HEK293 (cell line): ENCODE measurements around the gene CHERP.
A peak's percentile ranks its signal among the peaks of the same experiment; 100 is the strongest.

Experiments used
- HOXC10 ChIP-seq: sonication (generic); formaldehyde crosslinking; IDR thresholded peaks from 2 replicates; pipeline ENCODE4 v1.8.1; 2023; ENCODE audit warnings: mild to moderate bottlenecking, missing genetic modification reagents
- IKZF3 ChIP-seq: fragments of 450-650 bp; IDR thresholded peaks from 2 replicates; pipeline ENCODE4 v1.5.0; 2018; ENCODE audit warnings: missing biosample characterization, mild to moderate bottlenecking, missing genetic modification characterization, moderate library complexity
- KLF1 ChIP-seq: fragments of 450-650 bp; formaldehyde crosslinking; IDR thresholded peaks from 2 replicates; pipeline ENCODE4 v1.5.1; 2016; ENCODE audit warnings: missing biosample characterization, missing genetic modification characterization
- KLF8 ChIP-seq: fragments of 450-650 bp; formaldehyde crosslinking; IDR thresholded peaks from 2 replicates; pipeline ENCODE4 v1.5.1; 2016; ENCODE audit warnings: missing biosample characterization, missing genetic modification characterization
- KLF9 ChIP-seq: fragments of 450-650 bp; formaldehyde crosslinking; IDR thresholded peaks from 2 replicates; pipeline ENCODE4 v1.5.1; 2016; ENCODE audit warnings: missing biosample characterization, missing genetic modification characterization, low read depth
- MZF1 ChIP-seq: fragments of 450-650 bp; formaldehyde crosslinking; IDR thresholded peaks from 2 replicates; pipeline ENCODE4 v1.5.1; 2017; ENCODE audit warnings: missing biosample characterization, missing genetic modification characterization, borderline replicate concordance
- PRDM6 ChIP-seq: fragments of 450-650 bp; formaldehyde crosslinking; IDR thresholded peaks from 2 replicates; pipeline ENCODE4 v1.5.1; 2017; ENCODE audit warnings: missing biosample characterization, missing genetic modification characterization
- REPIN1 ChIP-seq: fragments of 450-650 bp; formaldehyde crosslinking; IDR thresholded peaks from 2 replicates; pipeline ENCODE4 v1.5.1; 2017; ENCODE audit warnings: missing biosample characterization, missing genetic modification characterization, low read depth
- SCRT1 ChIP-seq: fragments of 450-650 bp; formaldehyde crosslinking; IDR thresholded peaks from 2 replicates; pipeline ENCODE4 v1.5.1; 2016; ENCODE audit warnings: missing biosample characterization, missing genetic modification characterization, borderline replicate concordance
- SP2 ChIP-seq: fragments of 450-650 bp; formaldehyde crosslinking; IDR thresholded peaks from 2 replicates; pipeline ENCODE4 v1.5.1; 2016; ENCODE audit warnings: missing biosample characterization, missing genetic modification characterization
- ZBTB8A ChIP-seq: fragments of 450-650 bp; formaldehyde crosslinking; IDR thresholded peaks from 2 replicates; pipeline ENCODE4 v1.5.1; 2016; ENCODE audit warnings: missing biosample characterization, missing genetic modification characterization
- ZFP37 ChIP-seq: fragments of 450-650 bp; formaldehyde crosslinking; IDR thresholded peaks from 2 replicates; pipeline ENCODE4 v1.5.1; 2016; ENCODE audit warnings: missing biosample characterization, missing genetic modification characterization
- ZNF114 ChIP-seq: fragments of 450-650 bp; formaldehyde crosslinking; IDR thresholded peaks from 2 replicates; pipeline ENCODE4 v1.5.0; 2017; ENCODE audit warnings: missing biosample characterization, missing genetic modification characterization
- ZNF146 ChIP-seq: fragments of 450-650 bp; formaldehyde crosslinking; IDR thresholded peaks from 2 replicates; pipeline ENCODE4 v1.5.1; 2016; ENCODE audit warnings: missing biosample characterization, missing genetic modification characterization
- ZNF169 ChIP-seq: fragments of 450-650 bp; formaldehyde crosslinking; IDR thresholded peaks from 2 replicates; pipeline ENCODE4 v1.5.1; 2016; ENCODE audit warnings: missing biosample characterization, missing genetic modification characterization
- ZNF248 ChIP-seq: fragments of 450-650 bp; formaldehyde crosslinking; IDR thresholded peaks from 2 replicates; pipeline ENCODE4 v1.5.1; 2017; ENCODE audit warnings: missing biosample characterization, missing genetic modification characterization
- ZNF354C ChIP-seq: fragments of 450-650 bp; formaldehyde crosslinking; IDR thresholded peaks from 2 replicates; pipeline ENCODE4 v1.5.1; 2016; ENCODE audit warnings: missing biosample characterization, missing genetic modification characterization, low read depth, borderline replicate concordance
- ZNF449 ChIP-seq: fragments of 450-650 bp; formaldehyde crosslinking; IDR thresholded peaks from 2 replicates; pipeline ENCODE4 v1.5.1; 2017; ENCODE audit warnings: missing biosample characterization, mild to moderate bottlenecking, missing genetic modification characterization, moderate library complexity
- ZNF548 ChIP-seq: fragments of 450-650 bp; formaldehyde crosslinking; IDR thresholded peaks from 2 replicates; pipeline ENCODE4 v1.5.1; 2016; ENCODE audit warnings: missing biosample characterization, missing genetic modification characterization
- ZNF623 ChIP-seq: fragments of 450-650 bp; formaldehyde crosslinking; IDR thresholded peaks from 2 replicates; pipeline ENCODE4 v1.5.1; 2016; ENCODE audit warnings: missing biosample characterization, missing genetic modification characterization
- ZNF658 ChIP-seq: fragments of 450-650 bp; formaldehyde crosslinking; IDR thresholded peaks from 2 replicates; pipeline ENCODE4; 2016; ENCODE audit warnings: missing biosample characterization, missing genetic modification characterization
- ZNF704 ChIP-seq: fragments of 450-650 bp; formaldehyde crosslinking; IDR thresholded peaks from 2 replicates; pipeline ENCODE4 v1.5.1; 2016; ENCODE audit warnings: missing biosample characterization, missing genetic modification characterization
- ZNF792 ChIP-seq: fragments of 450-650 bp; formaldehyde crosslinking; IDR thresholded peaks from 2 replicates; pipeline ENCODE4 v1.5.1; 2016; ENCODE audit warnings: missing biosample characterization, missing genetic modification characterization
- ZNF837 ChIP-seq: fragments of 450-650 bp; formaldehyde crosslinking; IDR thresholded peaks from 2 replicates; pipeline ENCODE4 v1.5.1; 2016; ENCODE audit warnings: missing biosample characterization, missing genetic modification characterization
- ZSCAN16 ChIP-seq: fragments of 450-650 bp; formaldehyde crosslinking; IDR thresholded peaks from 2 replicates; pipeline ENCODE4 v1.5.1; 2016; ENCODE audit warnings: missing biosample characterization, missing genetic modification characterization
- TF ChIP-seq, protein P1 (sequence below): fragments of 450-650 bp; formaldehyde crosslinking; IDR thresholded peaks from 2 replicates; pipeline ENCODE4 v1.5.1; 2016; ENCODE audit warnings: missing biosample characterization, missing genetic modification characterization
- TF ChIP-seq, protein P2 (sequence below): fragments of 450-650 bp; formaldehyde crosslinking; IDR thresholded peaks from 2 replicates; pipeline ENCODE4 v1.5.1; 2016; ENCODE audit warnings: missing biosample characterization, missing genetic modification characterization
- TF ChIP-seq, protein P3 (sequence below): fragments of 450-650 bp; formaldehyde crosslinking; IDR thresholded peaks from 2 replicates; pipeline ENCODE4 v1.5.1; 2016; ENCODE audit warnings: missing biosample characterization, missing genetic modification characterization

Gene CHERP

GRCh38 chr19:16590876-16591802 lies 48.9 kb upstream of the CHERP start (continued):
- TF ChIP-seq PRDM6 (tag by site-specific recombination), result no peak
- TF ChIP-seq ZSCAN16 (tag by site-specific recombination), result no peak
- TF ChIP-seq ZNF169 (tag by site-specific recombination), result no peak
- TF ChIP-seq ZNF449 (tag by site-specific recombination), result no peak
- TF ChIP-seq, protein P1, sequence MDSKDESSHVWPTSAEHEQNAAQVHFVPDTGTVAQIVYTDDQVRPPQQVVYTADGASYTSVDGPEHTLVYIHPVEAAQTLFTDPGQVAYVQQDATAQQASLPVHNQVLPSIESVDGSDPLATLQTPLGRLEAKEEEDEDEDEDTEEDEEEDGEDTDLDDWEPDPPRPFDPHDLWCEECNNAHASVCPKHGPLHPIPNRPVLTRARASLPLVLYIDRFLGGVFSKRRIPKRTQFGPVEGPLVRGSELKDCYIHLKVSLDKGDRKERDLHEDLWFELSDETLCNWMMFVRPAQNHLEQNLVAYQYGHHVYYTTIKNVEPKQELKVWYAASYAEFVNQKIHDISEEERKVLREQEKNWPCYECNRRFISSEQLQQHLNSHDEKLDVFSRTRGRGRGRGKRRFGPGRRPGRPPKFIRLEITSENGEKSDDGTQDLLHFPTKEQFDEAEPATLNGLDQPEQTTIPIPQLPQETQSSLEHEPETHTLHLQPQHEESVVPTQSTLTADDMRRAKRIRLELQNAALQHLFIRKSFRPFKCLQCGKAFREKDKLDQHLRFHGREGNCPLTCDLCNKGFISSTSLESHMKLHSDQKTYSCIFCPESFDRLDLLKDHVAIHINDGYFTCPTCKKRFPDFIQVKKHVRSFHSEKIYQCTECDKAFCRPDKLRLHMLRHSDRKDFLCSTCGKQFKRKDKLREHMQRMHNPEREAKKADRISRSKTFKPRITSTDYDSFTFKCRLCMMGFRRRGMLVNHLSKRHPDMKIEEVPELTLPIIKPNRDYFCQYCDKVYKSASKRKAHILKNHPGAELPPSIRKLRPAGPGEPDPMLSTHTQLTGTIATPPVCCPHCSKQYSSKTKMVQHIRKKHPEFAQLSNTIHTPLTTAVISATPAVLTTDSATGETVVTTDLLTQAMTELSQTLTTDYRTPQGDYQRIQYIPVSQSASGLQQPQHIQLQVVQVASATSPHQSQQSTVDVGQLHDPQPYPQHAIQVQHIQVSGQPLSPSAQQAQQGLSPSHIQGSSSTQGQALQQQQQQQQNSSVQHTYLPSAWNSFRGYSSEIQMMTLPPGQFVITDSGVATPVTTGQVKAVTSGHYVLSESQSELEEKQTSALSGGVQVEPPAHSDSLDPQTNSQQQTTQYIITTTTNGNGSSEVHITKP, result no peak
- TF ChIP-seq SP2, result no peak
- no peak for TF ChIP-seq KLF9 (tag by site-specific recombination)
- TF ChIP-seq, protein P2, sequence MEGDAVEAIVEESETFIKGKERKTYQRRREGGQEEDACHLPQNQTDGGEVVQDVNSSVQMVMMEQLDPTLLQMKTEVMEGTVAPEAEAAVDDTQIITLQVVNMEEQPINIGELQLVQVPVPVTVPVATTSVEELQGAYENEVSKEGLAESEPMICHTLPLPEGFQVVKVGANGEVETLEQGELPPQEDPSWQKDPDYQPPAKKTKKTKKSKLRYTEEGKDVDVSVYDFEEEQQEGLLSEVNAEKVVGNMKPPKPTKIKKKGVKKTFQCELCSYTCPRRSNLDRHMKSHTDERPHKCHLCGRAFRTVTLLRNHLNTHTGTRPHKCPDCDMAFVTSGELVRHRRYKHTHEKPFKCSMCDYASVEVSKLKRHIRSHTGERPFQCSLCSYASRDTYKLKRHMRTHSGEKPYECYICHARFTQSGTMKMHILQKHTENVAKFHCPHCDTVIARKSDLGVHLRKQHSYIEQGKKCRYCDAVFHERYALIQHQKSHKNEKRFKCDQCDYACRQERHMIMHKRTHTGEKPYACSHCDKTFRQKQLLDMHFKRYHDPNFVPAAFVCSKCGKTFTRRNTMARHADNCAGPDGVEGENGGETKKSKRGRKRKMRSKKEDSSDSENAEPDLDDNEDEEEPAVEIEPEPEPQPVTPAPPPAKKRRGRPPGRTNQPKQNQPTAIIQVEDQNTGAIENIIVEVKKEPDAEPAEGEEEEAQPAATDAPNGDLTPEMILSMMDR (tag by site-specific recombination), result no peak
- peak; percentile 90 for TF ChIP-seq ZNF623 (tag by site-specific recombination)
- no peak for TF ChIP-seq ZNF146
- TF ChIP-seq ZNF704 (tag by site-specific recombination), result no peak
- TF ChIP-seq ZNF248 (tag by site-specific recombination), result no peak
- TF ChIP-seq MZF1 (tag by site-specific recombination), result peak; percentile 47; the same call in 1 of the 2 replicates
- no peak for TF ChIP-seq IKZF3 (tag by site-specific recombination)
- TF ChIP-seq, protein P3, sequence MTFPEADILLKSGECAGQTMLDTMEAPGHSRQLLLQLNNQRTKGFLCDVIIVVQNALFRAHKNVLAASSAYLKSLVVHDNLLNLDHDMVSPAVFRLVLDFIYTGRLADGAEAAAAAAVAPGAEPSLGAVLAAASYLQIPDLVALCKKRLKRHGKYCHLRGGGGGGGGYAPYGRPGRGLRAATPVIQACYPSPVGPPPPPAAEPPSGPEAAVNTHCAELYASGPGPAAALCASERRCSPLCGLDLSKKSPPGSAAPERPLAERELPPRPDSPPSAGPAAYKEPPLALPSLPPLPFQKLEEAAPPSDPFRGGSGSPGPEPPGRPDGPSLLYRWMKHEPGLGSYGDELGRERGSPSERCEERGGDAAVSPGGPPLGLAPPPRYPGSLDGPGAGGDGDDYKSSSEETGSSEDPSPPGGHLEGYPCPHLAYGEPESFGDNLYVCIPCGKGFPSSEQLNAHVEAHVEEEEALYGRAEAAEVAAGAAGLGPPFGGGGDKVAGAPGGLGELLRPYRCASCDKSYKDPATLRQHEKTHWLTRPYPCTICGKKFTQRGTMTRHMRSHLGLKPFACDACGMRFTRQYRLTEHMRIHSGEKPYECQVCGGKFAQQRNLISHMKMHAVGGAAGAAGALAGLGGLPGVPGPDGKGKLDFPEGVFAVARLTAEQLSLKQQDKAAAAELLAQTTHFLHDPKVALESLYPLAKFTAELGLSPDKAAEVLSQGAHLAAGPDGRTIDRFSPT, result no peak
- peak; percentile 92; the same call in 1 of the 2 replicates for TF ChIP-seq ZNF354C (tag by site-specific recombination)
- TF ChIP-seq ZBTB8A (tag by site-specific recombination), result peak; percentile 91
- TF ChIP-seq SCRT1 (tag by site-specific recombination), result no peak
- TF ChIP-seq ZNF837 (tag by site-specific recombination), result no peak
- TF ChIP-seq KLF1 (tag by site-specific recombination), result no peak
- no peak for TF ChIP-seq KLF8 (tag by site-specific recombination)
- TF ChIP-seq ZNF548 (tag by site-specific recombination), result no peak
- no peak for TF ChIP-seq REPIN1 (tag by site-specific recombination)
- TF ChIP-seq HOXC10, result no peak
- TF ChIP-seq ZFP37 (tag by site-specific recombination), result peak; percentile 94
- no peak for TF ChIP-seq ZNF114 (tag by site-specific recombination)
- TF ChIP-seq ZNF658, result no peak
- TF ChIP-seq ZNF792 (tag by site-specific recombination), result no peak
